Testis (tissue), 2 donors: Measurements from ENCODE around the gene MINDY2.

Experiments
- POLR2A ChIP-seq: fragments of 450-650 bp; IDR thresholded peaks from one replicate; pipeline ENCODE4 v1.6.1; 2017; ENCODE audit warnings: antibody characterized with exemption, mild to moderate bottlenecking, moderate library complexity
- TF ChIP-seq, protein P1 (sequence below), 3 experiments: fragments of 450-650 bp in 2 of 3; fragments of 200-600 bp in 1 of 3; sonication (generic) in 1 of 3; IDR thresholded peaks; one replicate each; pipeline ENCODE4 v1.5.1; 2016 to 2019; ENCODE audit warnings: antibody characterized with exemption in 3 of 3, mild to moderate bottlenecking in 2 of 3, moderate library complexity in 1 of 3

DNA sequence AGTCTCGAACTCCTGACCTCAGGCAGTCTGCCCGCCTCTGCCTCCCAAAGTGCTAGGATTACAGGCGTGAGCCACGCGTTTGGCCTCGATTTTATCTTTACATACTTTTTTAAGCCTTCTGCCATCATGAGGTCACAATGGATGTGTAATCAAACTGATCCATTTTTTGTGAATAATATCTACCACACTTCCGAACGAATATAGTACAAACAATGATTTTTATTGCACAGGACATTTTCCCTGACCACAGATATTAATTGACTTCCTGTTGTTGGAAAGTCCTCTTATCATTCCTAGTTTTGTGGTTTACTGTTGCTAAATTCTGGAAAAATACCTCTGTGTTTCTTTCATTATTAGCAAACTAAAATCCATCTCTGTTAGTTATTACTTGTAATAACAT lies 68.9 kb downstream of the MINDY2 start:
- no peak for TF ChIP-seq POLR2A
- TF ChIP-seq, protein P1, sequence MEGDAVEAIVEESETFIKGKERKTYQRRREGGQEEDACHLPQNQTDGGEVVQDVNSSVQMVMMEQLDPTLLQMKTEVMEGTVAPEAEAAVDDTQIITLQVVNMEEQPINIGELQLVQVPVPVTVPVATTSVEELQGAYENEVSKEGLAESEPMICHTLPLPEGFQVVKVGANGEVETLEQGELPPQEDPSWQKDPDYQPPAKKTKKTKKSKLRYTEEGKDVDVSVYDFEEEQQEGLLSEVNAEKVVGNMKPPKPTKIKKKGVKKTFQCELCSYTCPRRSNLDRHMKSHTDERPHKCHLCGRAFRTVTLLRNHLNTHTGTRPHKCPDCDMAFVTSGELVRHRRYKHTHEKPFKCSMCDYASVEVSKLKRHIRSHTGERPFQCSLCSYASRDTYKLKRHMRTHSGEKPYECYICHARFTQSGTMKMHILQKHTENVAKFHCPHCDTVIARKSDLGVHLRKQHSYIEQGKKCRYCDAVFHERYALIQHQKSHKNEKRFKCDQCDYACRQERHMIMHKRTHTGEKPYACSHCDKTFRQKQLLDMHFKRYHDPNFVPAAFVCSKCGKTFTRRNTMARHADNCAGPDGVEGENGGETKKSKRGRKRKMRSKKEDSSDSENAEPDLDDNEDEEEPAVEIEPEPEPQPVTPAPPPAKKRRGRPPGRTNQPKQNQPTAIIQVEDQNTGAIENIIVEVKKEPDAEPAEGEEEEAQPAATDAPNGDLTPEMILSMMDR (IDR thresholded peaks at IDR 0.05), result no peak
